GM13976 (cell line): ENCODE results near the gene MACC1.
"Not testable (repeated sequence)": the region's sequence is repeated elsewhere in the genome, so short reads cannot be mapped to it uniquely, and the experiment has no call there.

Experiments
- DNase-seq: peaks from one replicate; pipeline ENCODE4 v3.0.0; 2012; ENCODE audit warnings: low spot score
- in situ Hi-C: fragments of 300-500 bp; cut with MboI; formaldehyde crosslinking; loops from one replicate; pipeline ENCODE4 v1.12.0; 2022; ENCODE audit warnings: low sequenced_read_pairs, mixed read lengths, inconsistent platforms; ENCODE audit not compliant: unreplicated experiment
- TF ChIP-seq, protein P1 (sequence below): IDR thresholded peaks from 2 replicates; pipeline ENCODE4 v1.5.1; 2012; ENCODE audit warnings: borderline replicate concordance, mild to moderate bottlenecking; ENCODE audit not compliant: insufficient read depth; ENCODE audit errors: extremely low read depth, missing control alignments, control extremely low read depth

Gene MACC1

DNA sequence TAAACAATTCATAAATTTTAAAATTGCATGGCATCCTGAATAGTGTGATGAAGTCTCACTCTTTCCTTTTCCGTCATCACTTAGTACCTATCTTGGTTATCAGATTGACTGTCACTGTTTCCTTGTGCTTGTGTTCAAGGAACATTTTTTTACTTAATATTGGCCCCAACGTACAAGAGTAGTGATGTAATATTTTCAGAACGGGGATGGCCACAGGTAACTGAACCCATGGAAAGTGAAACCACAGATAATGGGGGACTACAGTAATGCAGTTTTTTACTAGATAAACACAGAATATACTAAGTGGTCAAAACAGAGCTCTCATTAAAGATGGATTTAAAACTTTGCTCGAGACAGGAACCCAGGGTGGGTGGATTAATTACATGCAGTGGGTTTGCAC lies 85.4 kb downstream of the MACC1 start:
- TF ChIP-seq, protein P1, sequence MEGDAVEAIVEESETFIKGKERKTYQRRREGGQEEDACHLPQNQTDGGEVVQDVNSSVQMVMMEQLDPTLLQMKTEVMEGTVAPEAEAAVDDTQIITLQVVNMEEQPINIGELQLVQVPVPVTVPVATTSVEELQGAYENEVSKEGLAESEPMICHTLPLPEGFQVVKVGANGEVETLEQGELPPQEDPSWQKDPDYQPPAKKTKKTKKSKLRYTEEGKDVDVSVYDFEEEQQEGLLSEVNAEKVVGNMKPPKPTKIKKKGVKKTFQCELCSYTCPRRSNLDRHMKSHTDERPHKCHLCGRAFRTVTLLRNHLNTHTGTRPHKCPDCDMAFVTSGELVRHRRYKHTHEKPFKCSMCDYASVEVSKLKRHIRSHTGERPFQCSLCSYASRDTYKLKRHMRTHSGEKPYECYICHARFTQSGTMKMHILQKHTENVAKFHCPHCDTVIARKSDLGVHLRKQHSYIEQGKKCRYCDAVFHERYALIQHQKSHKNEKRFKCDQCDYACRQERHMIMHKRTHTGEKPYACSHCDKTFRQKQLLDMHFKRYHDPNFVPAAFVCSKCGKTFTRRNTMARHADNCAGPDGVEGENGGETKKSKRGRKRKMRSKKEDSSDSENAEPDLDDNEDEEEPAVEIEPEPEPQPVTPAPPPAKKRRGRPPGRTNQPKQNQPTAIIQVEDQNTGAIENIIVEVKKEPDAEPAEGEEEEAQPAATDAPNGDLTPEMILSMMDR = no peak
- DNase-seq = no peak
- in situ Hi-C loops = no loop called here

DNA sequence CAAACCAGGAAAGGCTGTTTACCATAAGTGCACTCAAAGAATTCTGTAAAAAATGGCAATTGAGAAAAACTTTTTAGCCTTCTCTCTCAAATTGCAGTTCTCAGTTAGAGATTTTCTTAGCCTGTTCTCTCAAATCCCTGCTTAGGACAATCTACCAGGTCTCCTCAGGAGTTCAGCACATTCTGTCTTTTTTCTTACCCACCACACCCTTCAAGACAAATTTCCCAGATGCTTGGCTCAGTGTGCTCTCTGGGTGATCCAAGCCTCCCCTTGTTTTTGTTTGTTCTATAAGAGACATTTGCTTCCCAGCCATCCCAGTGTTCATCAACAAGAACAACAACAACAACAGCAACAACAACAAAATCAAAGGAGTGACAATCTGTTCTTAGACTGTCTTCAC lies 87.3 kb downstream of the MACC1 start:
- in situ Hi-C loops = no loop called here
- TF ChIP-seq, protein P1 = no peak
- no peak for DNase-seq

DNA sequence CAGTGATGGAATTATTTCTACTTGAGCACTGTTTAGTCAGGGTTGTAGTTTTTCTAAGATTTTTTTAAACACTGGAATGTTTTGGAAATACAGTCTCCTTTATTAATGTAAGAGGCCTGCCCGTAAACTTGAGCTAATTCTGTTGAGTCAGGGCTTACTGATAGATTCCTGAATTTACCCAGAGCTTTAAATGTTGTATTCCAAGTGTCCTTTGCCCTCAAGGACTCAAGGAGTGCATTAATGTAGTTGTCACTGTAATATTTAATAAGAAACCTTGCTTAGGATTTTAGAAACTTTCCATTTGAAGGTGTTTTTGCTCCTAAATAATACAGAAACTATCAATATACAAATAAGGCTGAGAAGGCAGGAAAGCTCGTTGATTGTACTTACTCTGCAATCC lies 89.2 kb downstream of the MACC1 start:
- TF ChIP-seq, protein P1 = no peak
- in situ Hi-C loops = no loop called here

DNA sequence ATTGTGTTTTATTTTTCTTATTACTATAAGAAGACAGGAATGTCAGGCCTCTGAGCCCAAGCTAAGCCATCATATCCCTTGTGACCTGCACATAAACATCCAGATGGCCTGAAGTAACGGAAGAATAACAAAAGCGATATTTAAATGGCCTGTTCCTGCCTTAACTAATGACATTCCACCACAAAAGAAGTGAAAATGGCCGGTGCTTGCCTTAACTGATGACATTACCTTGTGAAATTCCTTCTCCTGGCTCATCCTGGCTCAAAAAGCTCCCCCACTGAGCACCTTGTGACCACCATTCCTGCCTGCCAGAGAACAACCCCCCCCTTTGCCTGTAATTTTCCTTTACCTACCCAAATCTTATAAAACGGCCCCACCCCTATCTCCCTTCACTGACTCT lies 91.1 kb downstream of the MACC1 start:
- DNase-seq, in situ Hi-C loops: not testable (repeated sequence)

More for the DNA sequence above, 89.2 kb downstream of the MACC1 start:
- no peak for DNase-seq

DNA sequence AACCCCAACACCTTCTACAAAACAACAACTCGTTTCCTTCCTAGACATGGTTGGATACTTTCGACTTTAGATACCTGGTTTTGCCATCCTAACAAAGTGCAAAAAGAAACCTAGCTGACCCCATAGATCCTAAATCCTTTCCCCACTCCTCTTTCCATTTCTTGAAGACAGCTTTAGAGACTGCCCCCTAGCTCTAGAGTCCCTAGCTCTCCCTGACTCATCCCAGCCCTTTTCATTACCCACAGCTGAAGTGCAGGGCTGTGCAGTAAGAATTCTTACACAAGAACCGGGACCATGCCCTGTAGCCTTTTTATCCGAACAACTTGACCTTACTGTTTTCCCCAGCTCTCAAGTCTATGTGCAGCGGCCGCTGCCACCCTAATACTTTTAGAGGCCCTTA lies 93.1 kb downstream of the MACC1 start:
- DNase-seq, in situ Hi-C loops: not testable (repeated sequence)

DNA sequence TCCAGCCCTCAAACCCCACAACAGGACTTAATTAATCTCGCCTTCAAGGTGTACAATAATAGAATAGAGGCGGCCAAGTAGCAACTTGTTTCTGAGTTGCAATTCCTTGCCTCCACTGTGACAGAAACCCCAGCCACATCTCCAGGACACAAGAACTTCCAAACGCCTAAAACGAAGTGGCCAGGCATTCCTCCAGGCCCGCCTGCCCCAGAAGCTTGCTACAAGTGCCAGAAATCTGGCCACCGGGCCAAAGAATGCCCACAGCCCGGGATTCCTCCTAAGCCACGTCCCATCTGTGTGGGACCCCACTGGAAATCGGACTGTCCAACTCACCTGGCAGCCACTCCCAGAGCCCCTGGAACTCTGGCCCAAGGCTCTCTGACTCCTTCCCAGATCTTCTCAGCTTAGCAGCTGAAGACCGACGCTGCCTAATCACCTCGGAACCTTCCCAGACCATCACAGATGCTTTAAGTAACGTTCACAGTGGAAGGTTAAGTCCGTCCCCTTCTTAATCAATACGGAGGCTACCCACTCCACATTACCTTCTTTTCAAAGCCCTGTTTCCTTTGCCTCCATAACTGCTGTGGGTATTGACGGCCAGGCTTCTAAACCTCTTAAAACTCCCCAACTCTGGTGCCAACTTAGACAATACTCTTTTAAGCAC lies 94.4 kb downstream of the MACC1 start:
- in situ Hi-C loops, DNase-seq: not testable (repeated sequence)

DNA sequence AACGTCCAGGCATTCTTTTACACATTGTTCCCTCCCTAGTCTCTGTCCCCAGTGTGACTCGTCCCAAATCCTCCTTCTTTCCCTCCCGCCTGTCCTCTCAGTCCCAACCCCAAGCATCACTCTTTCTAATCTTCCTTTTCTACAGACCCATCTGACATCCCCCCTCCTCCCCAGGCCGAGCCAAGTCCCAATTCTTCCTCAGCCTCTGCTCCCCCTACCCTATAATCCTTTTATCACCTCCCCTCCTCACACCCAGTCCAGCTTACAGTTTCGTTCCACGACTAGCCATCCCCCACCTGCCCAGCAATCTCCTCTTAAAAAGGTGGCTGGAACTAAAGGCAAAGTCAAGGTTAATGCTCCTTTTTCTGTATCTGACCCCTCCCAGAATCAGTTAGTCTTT lies 95.1 kb downstream of the MACC1 start:
- TF ChIP-seq, protein P1 = no peak
- DNase-seq = no peak
- in situ Hi-C loops = no loop called here

DNA sequence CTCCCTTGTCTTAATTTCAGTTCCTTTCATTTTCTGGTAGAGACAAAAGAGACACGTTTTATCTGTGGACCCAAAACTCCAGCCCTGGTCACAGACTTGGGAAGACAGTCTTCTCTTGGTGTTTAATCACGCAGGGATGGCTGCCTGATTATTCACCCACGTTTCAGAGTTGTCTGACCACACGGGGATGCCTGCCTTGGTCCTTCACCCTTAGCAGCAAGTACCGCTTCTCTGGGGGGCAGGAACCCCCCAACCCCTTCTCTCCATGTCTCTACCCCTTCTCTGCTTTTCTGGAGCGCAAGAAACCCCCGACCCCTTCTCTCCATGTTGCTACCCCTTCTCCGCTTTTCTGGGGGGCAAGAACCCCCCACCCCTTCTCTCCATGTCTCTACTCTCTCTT lies 95.8 kb downstream of the MACC1 start:
- in situ Hi-C loops = no loop called here
- TF ChIP-seq, protein P1 = no peak

DNA sequence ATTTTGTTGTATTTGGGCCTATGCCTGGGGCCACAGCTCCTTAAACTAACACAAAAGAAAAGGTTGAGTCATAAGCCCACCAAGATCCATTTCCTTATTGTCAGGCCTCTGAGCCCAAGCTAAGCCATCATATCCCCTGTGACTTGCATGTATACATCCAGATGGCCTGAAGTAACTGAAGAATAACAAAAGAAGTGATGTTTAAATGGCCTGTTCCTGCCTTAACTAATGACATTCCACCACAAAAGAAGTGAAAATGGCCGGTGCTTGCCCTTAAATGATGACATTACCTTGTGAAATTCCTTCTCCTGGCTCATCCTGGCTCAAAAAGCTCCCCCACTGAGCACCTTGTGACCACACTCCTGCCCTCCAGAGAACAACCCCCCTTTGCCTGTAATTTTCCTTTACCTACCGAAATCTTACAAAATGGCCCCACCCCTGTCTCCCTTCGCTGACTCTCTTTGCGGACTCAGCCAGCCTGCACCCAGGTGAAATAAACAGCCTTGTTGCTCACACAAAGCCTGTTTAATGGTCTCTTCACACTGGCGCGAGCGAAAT lies 96.5 kb downstream of the MACC1 start:
- DNase-seq, in situ Hi-C loops: not testable (repeated sequence)

More for the DNA sequence above, 95.8 kb downstream of the MACC1 start:
- DNase-seq = no peak
